ENCODE data around the gene KIF26A. TPM values are rescaled to one million over a fixed set of nuclear protein-coding genes. Genes with fewer than 3 reads are reported as not detected.

KIF26A gene
- total and polyA plus RNA-seq, 2 of the 4 experiments (the other 2 are of a cell fraction), result not detected

GRCh38 chr14:104166698-104167097, 28.3 kb downstream of the KIF26A start:
- no peak overlapping the region for H2BK5ac ChIP-seq (ENCODE audit: low read depth, low read length, poor library complexity, severe bottlenecking)
- H3K9ac ChIP-seq (ENCODE audit: low read depth, low read length), result no peak overlapping the region
- intact Hi-C loops (cut with micrococcal nuclease), result no loop called here
- no peak overlapping the region for H3K27ac ChIP-seq (ENCODE audit: insufficient read depth, low read length)
- H4K20me1 ChIP-seq (ENCODE audit: insufficient read depth, low read length), result no peaks in the 10 kb centered on the region
- H3K27me3 ChIP-seq (ENCODE audit: control insufficient read depth, insufficient read depth, low read length), result no peaks in the 10 kb centered on the region
- no peaks in the 10 kb centered on the region for H3K4me1 ChIP-seq (ENCODE audit: control insufficient read depth, insufficient read depth, low read length)
- dilution Hi-C loops (cut with HindIII; ENCODE audit: low sequenced_read_pairs, unreplicated experiment), result no loop called here
- peak overlapping the region; percentile 32 for H2AFZ ChIP-seq (replicated peaks; ENCODE audit: low read length, poor library complexity)
- no peaks in the 10 kb centered on the region for H3K36me3 ChIP-seq (ENCODE audit: control insufficient read depth, insufficient read depth, low read length)
- no peaks in the 10 kb centered on the region for H3K9me1 ChIP-seq (ENCODE audit: insufficient read depth, low read length)
- H3K9me3 ChIP-seq (ENCODE audit: control insufficient read depth, insufficient read depth, low read length), result peaks cover 30% of the 10 kb centered on the region
- H3K4ac ChIP-seq (ENCODE audit: low read depth, low read length), result no peak overlapping the region
- no peak overlapping the region for H2BK15ac ChIP-seq (ENCODE audit: low read depth, low read length)
- H2BK20ac ChIP-seq (ENCODE audit: low read depth, low read length), result no peak overlapping the region
- H2AK9ac ChIP-seq (replicated peaks; ENCODE audit: low read depth, low read length, poor library complexity), result no peak overlapping the region
- no peak overlapping the region for H3K23ac ChIP-seq (ENCODE audit: low read depth, low read length)
- POLR2A ChIA-PET (ENCODE audit: unreplicated experiment), result no interaction called here
- ATAC-seq (ENCODE audit: low read depth) (no peak), DNase-seq (no peak)
- no peak overlapping the region for H3K56ac ChIP-seq (ENCODE audit: extremely low read depth, insufficient read depth, low read length)
- H3K14ac ChIP-seq (replicated peaks; ENCODE audit: low read depth, low read length), result no peak overlapping the region
- TF ChIP-seq RCOR1 (IDR thresholded peaks at IDR 0.05; ENCODE audit: insufficient replicate concordance, low read length) (no peak), BHLHE40 (IDR thresholded peaks at IDR 0.05; ENCODE audit: low read depth, low read length) (no peak), MAZ (IDR thresholded peaks at IDR 0.05; ENCODE audit: borderline replicate concordance, low read depth, low read length) (no peak), CEBPB (IDR thresholded peaks at IDR 0.05; ENCODE audit: low read depth, low read length) (no peak), CTCF (conservative IDR thresholded peaks at IDR 0.05; ENCODE audit: low read depth, low read length) (no peak), NFE2L2 (IDR thresholded peaks at IDR 0.05; ENCODE audit: low read depth, low read length) (no peak), POLR2A (IDR thresholded peaks at IDR 0.05; ENCODE audit: low read depth, low read length) (no peak), SMC3 (IDR thresholded peaks at IDR 0.05; ENCODE audit: low read depth, low read length) (no peak), ELK1 (IDR thresholded peaks at IDR 0.05; ENCODE audit: borderline replicate concordance, low read depth, low read length) (no peak), MAFK (IDR thresholded peaks at IDR 0.05; ENCODE audit: low read depth, low read length) (no peak), FOS (IDR thresholded peaks at IDR 0.05; ENCODE audit: low read depth, low read length) (no peak)
- no peak overlapping the region for H3K18ac ChIP-seq (ENCODE audit: low read depth, low read length)
- H4K91ac ChIP-seq (ENCODE audit: insufficient read depth, low read depth, low read length), result no peak overlapping the region
- H2AK5ac ChIP-seq (ENCODE audit: low read depth, low read length), result no peak overlapping the region
- 85% methylated on average over 4 of the region's 18 CpGs; no CpG with 5 or more reads in 1 of the 2 experiments for WGBS, 2 experiments (ENCODE audit: extremely low coverage in 2 of 2, insufficient read length in 1 of 2)
- no peak overlapping the region for H2BK120ac ChIP-seq (ENCODE audit: low read depth, low read length)
- H3K79me1 ChIP-seq (ENCODE audit: low read depth in 1 of 2, low read length in 2 of 2), result no peaks in the 10 kb centered on the region
- in situ Hi-C loops (cut with MboI; ENCODE audit: low sequenced_read_pairs), result no loop called here
- H4K5ac ChIP-seq (ENCODE audit: low read depth, low read length), result no peak overlapping the region
- BruUV-seq (replicated peaks), result no TSS peak
- H3K4me3 ChIP-seq (ENCODE audit: insufficient read depth, low read depth, low read length), result no peak overlapping the region
- no peak overlapping the region for H4K8ac ChIP-seq (ENCODE audit: low read depth in 2 of 2, low read length in 2 of 2)
- CTCF ChIA-PET, result no interaction called here
- H3K4me2 ChIP-seq (ENCODE audit: low read depth, low read length), result no peak overlapping the region

Measured in IMR-90 (cell line).